ENCODE data around the gene UBR2. TPM values are rescaled to one million over a fixed set of nuclear protein-coding genes. Genes with fewer than 3 reads are reported as not detected.

UBR2 gene
- 18.6 and 22.3 TPM in 2 replicates for total RNA-seq
- polyA plus RNA-seq = 6.8 and 8.0 TPM in 2 replicates
- polyA plus RNA-seq (2011; cell fraction: cytosol; rRNA removed) = 6.1 and 6.3 TPM in 2 replicates
- polyA plus RNA-seq (2011; cell fraction: nucleus; rRNA removed) = 29.8 and 32.9 TPM in 2 replicates
- 9.7 and 12.7 TPM in 2 replicates for polyA plus RNA-seq (2012)
- polyA minus RNA-seq = 23.2 and 25.7 TPM in 2 replicates
- polyA minus RNA-seq (2011; cell fraction: cytosol; rRNA and poly(A)+ RNA removed) = 11.9 TPM
- polyA minus RNA-seq (2011; cell fraction: nucleus; rRNA and poly(A)+ RNA removed) = 25.7 and 34.2 TPM in 2 replicates
- Bru-seq, nascent RNA = percentile 84 among the genes with signal in this experiment
- BruChase-seq, experiment 1, labeled RNA remaining after a 6-hour chase = percentile 74 among the genes with signal in this experiment
- percentile 82 among the genes with signal in this experiment for BruChase-seq, experiment 2, labeled RNA remaining after a 2-hour chase
- long read RNA-seq, full-length matches to known transcripts = 2 of 21 reads
- long read RNA-seq, partial matches to known transcripts = 11 of 21 reads
- long read RNA-seq, other reads (novel, unspliced or antisense) = 8 of 21 reads

GRCh38 chr6:42563697-42564505 lies at the start of gene UBR2:
TSS of gene UBR2 (plus strand) at chr6:42564029. CDS start at chr6:42564320, 291 bp downstream.
- DNase-seq (ENCODE audit: low read depth, low spot score) = peak; percentile 98
- Histone ChIP-seq H3K79me2 (ENCODE audit: control insufficient read depth, insufficient read depth, low read length) (peaks cover 46% of the 10 kb centered on the region), H3K4me3 (replicated peaks in 1 of 3; ENCODE audit: insufficient read depth in 1 of 3, low read depth in 1 of 3, low read length in 3 of 3) (peak within 1 kb of the TSS; percentile 93 to 97 (median 94)), H2AFZ (ENCODE audit: low read depth, low read length) (peak within 1 kb of the TSS; percentile 88), H3K27me3 (ENCODE audit: control insufficient read depth in 2 of 2, insufficient read depth in 2 of 2, low read length in 2 of 2) (peaks cover 0 to 3% of the 10 kb centered on the region in 2 experiments), H3K9ac (replicated peaks; ENCODE audit: extremely low read depth, insufficient read depth, low read length) (peak within 1 kb of the TSS; percentile 85), H3K4me2 (ENCODE audit: insufficient read depth, low read length) (peak within 1 kb of the TSS; percentile 86), H3K36me3 (ENCODE audit: control insufficient read depth in 2 of 2, extremely low read depth in 1 of 2, insufficient read depth in 2 of 2, low read length in 2 of 2) (no peaks in the 10 kb centered on the region), H3K4me1 (ENCODE audit: control insufficient read depth, extremely low read depth, insufficient read depth, low read length) (peaks cover 11% of the 10 kb centered on the region), H3K9me3 (replicated peaks; ENCODE audit: control insufficient read depth, insufficient read depth, low read length) (no peaks in the 10 kb centered on the region), H3K27ac (ENCODE audit: insufficient read depth, low read depth, low read length) (peak within 1 kb of the TSS; percentile 59), H3K9me1 (replicated peaks; ENCODE audit: control insufficient read depth, extremely low read depth, insufficient read depth, low read length) (no peaks in the 10 kb centered on the region), H4K20me1 (replicated peaks; ENCODE audit: control insufficient read depth, extremely low read depth, insufficient read depth, low read length) (peaks cover 2% of the 10 kb centered on the region)
- dilution Hi-C loops (cut with MboI; ENCODE audit: extremely low pct_ligation_motif_present, low sequenced_read_pairs) (no loop called here), intact Hi-C loops (cut with micrococcal nuclease) (loop anchor here (1.0 to 2.0 kb wide), 3 partner anchors 182 to 777 kb away; partner anchors contain the start of genes BICRAL, TBCC and TOMM6)
- TSS peak; percentile 14 for BruUV-seq (replicated peaks)
- CTCF ChIA-PET = interaction anchor here (0.7 to 10.5 kb wide), 8 partner anchors 12 to 349 kb away, joined by 3 to 86 read pairs (median 4); no protein-coding TSS in a partner anchor
- POLR2A ChIA-PET = interaction anchor here (1.0 to 1.1 kb wide), 2 partner anchors 16 to 182 kb away, joined by 3 to 13 read pairs; partner anchors contain the start of gene TBCC
- peak; percentile 95 for FAIRE-seq
- TF ChIP-seq POLR2A (IDR thresholded peaks at IDR 0.05; ENCODE audit: low read depth, low read length) = peak; percentile 56
- no peak for TF ChIP-seq EZH2 (IDR thresholded peaks at IDR 0.05; ENCODE audit: borderline replicate concordance, low read depth, low read length, severe bottlenecking)
- peak in 1 of 2 donors; percentile 27 for TF ChIP-seq CTCF (IDR thresholded peaks at IDR 0.05; ENCODE audit: extremely low read depth in 1 of 2, insufficient read depth in 1 of 2, low read depth in 1 of 2, low read length in 2 of 2)

Measured in endothelial cell of umbilical vein (primary cell).